Caco-2 (cell line): ENCODE results near the gene CECR2. TPM values are rescaled to one million over a fixed set of nuclear protein-coding genes. Genes with fewer than 3 reads are reported as not detected.

Experiments
- BruUV-seq: library from RNA; stranded (reverse); fragments of 400-500 nt; replicated peaks from 2 replicates; lab custom pipeline; 2021; lab: Mats Ljungman, UMichigan
- CTCF ChIA-PET: fragments of 300-600 bp; sonication (Branson Sonifier 250); formaldehyde crosslinking; loops from one replicate; lab custom pipeline; 2022; ENCODE audit warnings: antibody characterized with exemption; lab: Charles Lee
- POLR2A ChIA-PET: fragments of 300-600 bp; sonication (Branson Sonifier 250); formaldehyde crosslinking; loops from one replicate; lab custom pipeline; 2022; ENCODE audit warnings: antibody characterized with exemption; lab: Charles Lee
- DNase-seq, 2 experiments: peaks; one replicate each; pipeline versions ENCODE4 v3.0.0 to v3.0.0-alpha.2; 2020 to 2022
- H3K27me3 ChIP-seq: replicated peaks from 2 replicates; pipeline ENCODE4 v1.6.0; 2011; ENCODE audit warnings: low read length; ENCODE audit not compliant: control insufficient read depth, insufficient read depth
- H3K36me3 ChIP-seq: 2 replicates; pipeline ENCODE4 v1.5.1; 2011; ENCODE audit warnings: low read length; ENCODE audit not compliant: control insufficient read depth, insufficient read depth
- H3K4me1 ChIP-seq: fragments of 250-450 bp; sonication (Bioruptor Pico); 2 replicates; pipeline ENCODE4 v1.5.1; 2020; ENCODE audit warnings: mild to moderate bottlenecking
- H3K4me3 ChIP-seq: 2 replicates; pipeline ENCODE4 v1.5.1; 2011; ENCODE audit warnings: low read depth, mild to moderate bottlenecking, control low read depth, low read length
- H3K9me3 ChIP-seq: fragments of 250-450 bp; sonication (Bioruptor Pico); 2 replicates; pipeline ENCODE4 v1.5.1; 2020; ENCODE audit warnings: mild to moderate bottlenecking, moderate library complexity
- H3K27ac Mint-ChIP-seq: one replicate; pipeline ENCODE4 v1.8.0; 2022; ENCODE audit warnings: mixed read lengths; ENCODE audit not compliant: unreplicated experiment
- H3K27me3 Mint-ChIP-seq: one replicate; pipeline ENCODE4 v1.8.0; 2022; ENCODE audit warnings: mixed read lengths; ENCODE audit not compliant: insufficient read depth, unreplicated experiment
- H3K36me3 Mint-ChIP-seq: one replicate; pipeline ENCODE4 v1.8.0; 2022; ENCODE audit warnings: mild to moderate bottlenecking, mixed read lengths; ENCODE audit not compliant: insufficient read depth, unreplicated experiment
- H3K4me1 Mint-ChIP-seq: one replicate; pipeline ENCODE4 v1.8.0; 2022; ENCODE audit warnings: low read depth, mixed read lengths; ENCODE audit not compliant: unreplicated experiment
- H3K4me3 Mint-ChIP-seq: one replicate; pipeline ENCODE4 v1.8.0; 2022; ENCODE audit warnings: mild to moderate bottlenecking, moderate library complexity, mixed read lengths; ENCODE audit not compliant: unreplicated experiment
- H3K9me3 Mint-ChIP-seq: one replicate; pipeline ENCODE4 v1.8.0; 2022; ENCODE audit warnings: mixed read lengths; ENCODE audit not compliant: unreplicated experiment
- CTCF ChIP-seq, 2 experiments: fragments of 200-600 bp in 1 of 2; IDR thresholded peaks; 1 replicate in 1 of 2; 2 replicates in 1 of 2; pipeline versions ENCODE4 v1.5.1 to v1.8.0; 2011 to 2022; ENCODE audit warnings: antibody characterized with exemption in 1 of 2, control low read depth in 1 of 2, inconsistent platforms in 1 of 2, low read depth in 1 of 2, low read length in 1 of 2, mild to moderate bottlenecking in 1 of 2, moderate library complexity in 1 of 2; ENCODE audit not compliant: insufficient read depth in 1 of 2, severe bottlenecking in 1 of 2, unreplicated experiment in 1 of 2
- intact Hi-C: fragments of 100-400 bp; cut with micrococcal nuclease; formaldehyde crosslinking; loops from one replicate; pipeline ENCODE4 v1.10.0; 2022; ENCODE audit not compliant: unreplicated experiment
- total RNA-seq: library from RNA; stranded (reverse); gene quantifications from 2 replicates; pipeline ENCODE4 v1.2.3, GENCODE V29; 2022

CECR2 gene
- total RNA-seq, 1 experiment from 2014 or later: 1.1 TPM

GRCh38 chr22:17349172-17349571 lies 20.1 kb upstream of the CECR2 start:
- H3K9me3 Mint-ChIP-seq: no peaks in the 10 kb centered on the region
- H3K9me3 ChIP-seq: no peaks in the 10 kb centered on the region
- no peak for TF ChIP-seq CTCF (IDR thresholded peaks at IDR 0.05; ENCODE audit: insufficient read depth in 1 of 2, low read depth in 1 of 2, low read length in 1 of 2, severe bottlenecking in 1 of 2, unreplicated experiment in 1 of 2)
- no peak for DNase-seq
- H3K36me3 ChIP-seq: no peaks in the 10 kb centered on the region
- POLR2A ChIA-PET: no interaction called here
- H3K27ac Mint-ChIP-seq: no peak overlapping the region
- no peak overlapping the region for H3K4me3 Mint-ChIP-seq
- no peak overlapping the region for H3K4me3 ChIP-seq
- CTCF ChIA-PET: interaction anchor here (0.5 to 1.2 kb wide), 2 partner anchors 153 to 177 kb away, joined by 3 to 5 read pairs; no protein-coding TSS in a partner anchor
- H3K27me3 Mint-ChIP-seq: peaks cover 10% of the 10 kb centered on the region
- no peaks in the 10 kb centered on the region for H3K4me1 ChIP-seq
- intact Hi-C loops: no loop called here
- BruUV-seq: no TSS peak
- H3K4me1 Mint-ChIP-seq: peaks cover 10% of the 10 kb centered on the region
- H3K36me3 Mint-ChIP-seq: no peaks in the 10 kb centered on the region
- H3K27me3 ChIP-seq: no peaks in the 10 kb centered on the region; the same call in 1 of the 2 replicates

GRCh38 chr22:17350292-17350691 lies 19.0 kb upstream of the CECR2 start:
- H3K4me1 ChIP-seq: no peaks in the 10 kb centered on the region
- H3K27me3 ChIP-seq: no peaks in the 10 kb centered on the region; the same call in 1 of the 2 replicates
- ChIA-PET CTCF (interaction anchor here (0.6 kb wide), 1 partner anchor 238 kb away, joined by 3 read pairs; no protein-coding TSS in a partner anchor), POLR2A (no interaction called here)
- no peaks in the 10 kb centered on the region for H3K36me3 ChIP-seq
- Mint-ChIP-seq H3K27ac (no peak overlapping the region), H3K27me3 (peaks cover 10% of the 10 kb centered on the region), H3K36me3 (no peaks in the 10 kb centered on the region), H3K4me3 (no peak overlapping the region), H3K9me3 (no peaks in the 10 kb centered on the region), H3K4me1 (peaks cover 10% of the 10 kb centered on the region)
- no peaks in the 10 kb centered on the region for H3K9me3 ChIP-seq
- intact Hi-C loops: no loop called here
- no peak overlapping the region for H3K4me3 ChIP-seq
- DNase-seq: no peak
- no peak for TF ChIP-seq CTCF (IDR thresholded peaks at IDR 0.05; ENCODE audit: insufficient read depth in 1 of 2, low read depth in 1 of 2, low read length in 1 of 2, severe bottlenecking in 1 of 2, unreplicated experiment in 1 of 2)
- BruUV-seq: no TSS peak

GRCh38 chr22:17352798-17353197 lies 16.5 kb upstream of the CECR2 start:
- no peaks in the 10 kb centered on the region for H3K9me3 ChIP-seq
- POLR2A ChIA-PET: no interaction called here
- Mint-ChIP-seq H3K4me1 (peaks cover 10% of the 10 kb centered on the region), H3K4me3 (no peak overlapping the region), H3K9me3 (no peaks in the 10 kb centered on the region), H3K36me3 (no peaks in the 10 kb centered on the region), H3K27me3 (peaks cover 10% of the 10 kb centered on the region), H3K27ac (no peak overlapping the region)
- BruUV-seq: no TSS peak
- CTCF ChIA-PET: no interaction called here
- H3K4me1 ChIP-seq: no peaks in the 10 kb centered on the region
- intact Hi-C loops: no loop called here
- H3K36me3 ChIP-seq: no peaks in the 10 kb centered on the region
- H3K27me3 ChIP-seq: no peaks in the 10 kb centered on the region; the same call in 1 of the 2 replicates
- no peak overlapping the region for H3K4me3 ChIP-seq
- DNase-seq: no peak
- no peak for TF ChIP-seq CTCF (IDR thresholded peaks at IDR 0.05; ENCODE audit: insufficient read depth in 1 of 2, low read depth in 1 of 2, low read length in 1 of 2, severe bottlenecking in 1 of 2, unreplicated experiment in 1 of 2)
